ENCODE measurements around the gene LMOD3.

LMOD3 gene

DNA sequence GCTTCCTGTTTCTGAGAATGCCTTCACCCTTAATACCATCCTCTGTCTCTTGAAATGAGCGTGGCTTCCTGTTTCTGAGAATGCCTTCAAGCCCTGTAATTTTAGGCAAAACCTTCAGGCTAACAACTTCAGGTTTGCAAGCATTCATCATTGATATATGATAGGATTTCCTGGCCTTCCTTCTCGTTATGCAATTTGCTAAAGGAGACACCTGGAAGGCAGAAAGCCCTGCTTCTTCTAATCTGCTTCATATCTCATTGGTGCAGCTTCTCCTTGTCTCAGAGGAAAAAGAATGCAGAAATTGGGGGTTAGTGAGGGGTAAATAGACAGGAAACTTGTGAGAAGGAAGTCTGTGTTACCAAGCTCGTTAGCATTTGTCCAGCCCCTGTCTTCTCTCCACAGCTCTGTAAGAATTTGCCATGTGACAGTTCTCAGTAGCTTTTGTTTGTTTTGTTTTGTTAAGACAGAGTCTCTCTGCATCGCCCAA, 30.3 kb downstream of the LMOD3 start:
- Histone ChIP-seq H4K8ac (ENCODE audit: low read depth, low read length) (no peak overlapping the region), H3K79me2 (ENCODE audit: control insufficient read depth, insufficient read depth, low read length, poor library complexity) (no peaks in the 10 kb centered on the region), H4K12ac (ENCODE audit: low read depth, low read length) (no peak overlapping the region), H3K4me1 (ENCODE audit: control insufficient read depth in 1 of 2, insufficient read depth in 2 of 2, low read length in 2 of 2) (peaks cover 8 to 18% of the 10 kb centered on the region in 2 experiments), H3K18ac (ENCODE audit: low read length) (no peak overlapping the region), H4K91ac (ENCODE audit: low read depth, low read length) (no peak overlapping the region), H3K36me3 (ENCODE audit: control insufficient read depth in 1 of 2, insufficient read depth in 2 of 2, low read length in 2 of 2) (no peaks in the 10 kb centered on the region), H2BK5ac (ENCODE audit: low read depth, low read length, poor library complexity) (no peak overlapping the region), H3K14ac (ENCODE audit: low read length) (no peak overlapping the region), H2AFZ (ENCODE audit: insufficient read depth, low read length, poor library complexity) (no peak overlapping the region), H3K27ac (ENCODE audit: low read depth, low read length) (peak overlapping the region; percentile 24), H2BK120ac (ENCODE audit: insufficient read depth, low read length, poor library complexity) (no peak overlapping the region), H3K9me3 (ENCODE audit: insufficient read depth, low read depth, low read length) (no peaks in the 10 kb centered on the region), H3K4me3 (ENCODE audit: low read depth, low read length) (no peak overlapping the region), H2BK12ac (ENCODE audit: low read length) (no peak overlapping the region), H3K9ac (ENCODE audit: low read length) (no peak overlapping the region), H3K23ac (ENCODE audit: low read length) (no peak overlapping the region), H3K27me3 (ENCODE audit: insufficient read depth, low read length) (no peaks in the 10 kb centered on the region), H3K4ac (ENCODE audit: low read depth, low read length) (no peak overlapping the region), H3K79me1 (ENCODE audit: low read length) (peaks cover under 1% of the 10 kb centered on the region), H2AK5ac (ENCODE audit: low read length) (no peak overlapping the region), H3K4me2 (ENCODE audit: low read length) (peak overlapping the region; percentile 29)
- WGBS (ENCODE audit: extremely low coverage, insufficient coverage, insufficient read length): no CpG with 5 or more reads among the region's 4 CpGs
- peak in 1 of 2 donors; percentile 85 for DNase-seq

DNA sequence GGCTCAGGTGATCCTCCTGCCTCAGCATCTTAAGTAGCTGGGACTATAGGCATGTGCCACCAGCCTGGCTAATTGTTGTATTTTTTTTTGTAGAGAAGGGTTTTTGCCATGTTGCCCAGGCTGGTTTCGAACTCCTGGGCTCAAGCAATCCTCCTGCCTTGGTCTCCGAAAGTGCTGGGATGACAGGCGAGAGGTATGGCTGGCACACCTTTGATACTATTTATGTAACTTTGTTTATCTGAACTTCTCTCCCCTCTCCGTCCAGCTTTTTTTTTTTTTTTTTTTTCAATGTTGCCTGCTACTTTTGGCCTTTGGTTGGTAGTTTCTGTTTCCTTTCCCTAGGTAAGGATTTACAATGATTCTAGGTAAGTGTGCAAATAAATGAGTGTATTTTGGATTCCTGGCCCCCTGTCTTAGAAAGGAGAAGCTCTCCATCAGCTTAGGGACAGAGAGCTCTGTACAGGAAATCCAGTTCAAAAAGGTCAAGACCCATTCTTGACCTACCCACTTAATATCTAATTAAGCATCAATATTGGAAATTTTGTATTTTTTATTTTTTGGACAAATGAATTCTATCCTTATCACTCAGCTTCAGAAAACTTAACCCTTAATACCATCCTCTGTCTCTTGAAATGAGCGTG, 30.9 kb downstream of the LMOD3 start:
- no peak for DNase-seq
- Histone ChIP-seq H3K4me2 (ENCODE audit: low read length) (no peak overlapping the region), H4K91ac (ENCODE audit: low read depth, low read length) (peak overlapping the region; percentile 12), H3K79me2 (ENCODE audit: control insufficient read depth, insufficient read depth, low read length, poor library complexity) (no peaks in the 10 kb centered on the region), H3K4ac (ENCODE audit: low read depth, low read length) (no peak overlapping the region), H3K4me3 (ENCODE audit: low read depth, low read length) (no peak overlapping the region), H4K12ac (ENCODE audit: low read depth, low read length) (no peak overlapping the region), H3K9me3 (ENCODE audit: insufficient read depth, low read depth, low read length) (no peaks in the 10 kb centered on the region), H2BK5ac (ENCODE audit: low read depth, low read length, poor library complexity) (peak overlapping the region; percentile 52), H2BK120ac (ENCODE audit: insufficient read depth, low read length, poor library complexity) (no peak overlapping the region), H3K18ac (ENCODE audit: low read length) (no peak overlapping the region), H2BK12ac (ENCODE audit: low read length) (peak overlapping the region; percentile 90), H2AK5ac (ENCODE audit: low read length) (peak overlapping the region; percentile 77), H3K27me3 (ENCODE audit: insufficient read depth, low read length) (no peaks in the 10 kb centered on the region), H3K14ac (ENCODE audit: low read length) (peak overlapping the region; percentile 48), H3K36me3 (ENCODE audit: control insufficient read depth in 1 of 2, insufficient read depth in 2 of 2, low read length in 2 of 2) (no peaks in the 10 kb centered on the region), H2AFZ (ENCODE audit: insufficient read depth, low read length, poor library complexity) (no peak overlapping the region), H3K27ac (ENCODE audit: low read depth, low read length) (peak overlapping the region; percentile 24), H3K4me1 (ENCODE audit: control insufficient read depth in 1 of 2, insufficient read depth in 2 of 2, low read length in 2 of 2) (peaks cover 10 to 20% of the 10 kb centered on the region in 2 experiments), H3K79me1 (ENCODE audit: low read length) (peaks cover 3% of the 10 kb centered on the region), H3K23ac (ENCODE audit: low read length) (no peak overlapping the region), H4K8ac (ENCODE audit: low read depth, low read length) (no peak overlapping the region), H3K9ac (ENCODE audit: low read length) (no peak overlapping the region)
- no CpG with 5 or more reads among the region's 5 CpGs for WGBS (ENCODE audit: extremely low coverage, insufficient coverage, insufficient read length)

DNA sequence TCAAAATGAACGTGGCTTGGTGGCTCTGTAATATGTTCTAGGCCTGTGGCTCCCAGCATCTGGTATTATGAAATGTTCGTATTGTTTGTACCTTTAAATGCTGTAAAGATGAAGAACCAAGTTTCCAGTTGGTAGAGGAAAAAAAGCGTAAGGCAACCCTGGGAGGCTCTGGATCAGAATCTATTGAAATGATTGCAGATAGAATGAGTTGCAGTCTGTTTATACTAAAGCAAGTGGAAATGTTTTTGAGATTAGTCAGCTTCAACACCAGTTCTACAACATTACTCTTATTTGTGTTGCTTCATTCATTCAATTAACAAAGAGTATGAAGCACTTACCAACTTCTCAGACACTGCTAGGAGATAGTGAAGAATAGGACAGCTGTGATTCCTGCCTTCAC, 32.4 kb downstream of the LMOD3 start:
- no CpG with 5 or more reads among the region's 3 CpGs for WGBS (ENCODE audit: extremely low coverage, insufficient coverage, insufficient read length)
- Histone ChIP-seq H2AK5ac (ENCODE audit: low read length) (no peak overlapping the region), H3K9me3 (ENCODE audit: insufficient read depth, low read depth, low read length) (no peaks in the 10 kb centered on the region), H3K36me3 (ENCODE audit: control insufficient read depth in 1 of 2, insufficient read depth in 2 of 2, low read length in 2 of 2) (no peaks in the 10 kb centered on the region), H3K4me2 (ENCODE audit: low read length) (no peak overlapping the region), H3K18ac (ENCODE audit: low read length) (no peak overlapping the region), H2BK5ac (ENCODE audit: low read depth, low read length, poor library complexity) (no peak overlapping the region), H4K91ac (ENCODE audit: low read depth, low read length) (no peak overlapping the region), H3K4me1 (ENCODE audit: control insufficient read depth in 1 of 2, insufficient read depth in 2 of 2, low read length in 2 of 2) (peaks cover 12 to 27% of the 10 kb centered on the region in 2 experiments), H3K27ac (ENCODE audit: low read depth, low read length) (peak overlapping the region; percentile 22), H2BK12ac (ENCODE audit: low read length) (no peak overlapping the region), H3K79me1 (ENCODE audit: low read length) (peaks cover 11% of the 10 kb centered on the region), H3K14ac (ENCODE audit: low read length) (no peak overlapping the region), H3K23ac (ENCODE audit: low read length) (no peak overlapping the region), H2BK120ac (ENCODE audit: insufficient read depth, low read length, poor library complexity) (no peak overlapping the region), H4K12ac (ENCODE audit: low read depth, low read length) (no peak overlapping the region), H3K27me3 (ENCODE audit: insufficient read depth, low read length) (no peaks in the 10 kb centered on the region), H4K8ac (ENCODE audit: low read depth, low read length) (no peak overlapping the region), H3K4me3 (ENCODE audit: low read depth, low read length) (no peak overlapping the region), H3K79me2 (ENCODE audit: control insufficient read depth, insufficient read depth, low read length, poor library complexity) (peaks cover 5% of the 10 kb centered on the region), H3K4ac (ENCODE audit: low read depth, low read length) (no peak overlapping the region), H3K9ac (ENCODE audit: low read length) (no peak overlapping the region), H2AFZ (ENCODE audit: insufficient read depth, low read length, poor library complexity) (no peak overlapping the region)
- DNase-seq: peak; percentile 48 to 92

DNA sequence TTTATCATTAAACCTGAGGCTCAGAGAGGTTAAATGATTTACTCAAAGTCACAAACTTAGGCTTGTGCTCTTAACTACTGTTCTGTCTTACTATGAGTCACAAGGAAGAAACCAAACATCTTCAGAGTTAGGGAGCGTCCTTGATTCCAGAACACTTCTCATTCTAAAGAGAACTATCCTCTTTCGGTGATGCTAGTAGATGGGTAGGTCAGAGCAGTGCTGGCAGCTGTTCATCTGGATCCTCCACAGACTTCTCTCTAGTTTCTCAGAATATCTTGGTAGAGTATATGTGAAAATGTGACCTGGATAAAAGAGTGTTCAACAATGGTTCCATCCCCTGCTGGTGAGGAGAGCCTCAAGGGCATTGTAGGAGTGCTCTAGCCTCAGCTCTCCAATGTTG, 34.3 kb downstream of the LMOD3 start:
- no CpG with 5 or more reads among the region's 2 CpGs for WGBS (ENCODE audit: extremely low coverage, insufficient coverage, insufficient read length)
- no peaks in the 10 kb centered on the region for H3K36me3 ChIP-seq (ENCODE audit: control insufficient read depth in 1 of 2, insufficient read depth in 2 of 2, low read length in 2 of 2)
- no peak overlapping the region for H2AFZ ChIP-seq (ENCODE audit: insufficient read depth, low read length, poor library complexity)
- H3K79me1 ChIP-seq (ENCODE audit: low read length): peaks cover 16% of the 10 kb centered on the region
- H3K23ac ChIP-seq (ENCODE audit: low read length): no peak overlapping the region
- H2BK5ac ChIP-seq (ENCODE audit: low read depth, low read length, poor library complexity): no peak overlapping the region
- no peak overlapping the region for H3K9ac ChIP-seq (ENCODE audit: low read length)
- H3K14ac ChIP-seq (ENCODE audit: low read length): no peak overlapping the region
- no peak overlapping the region for H4K12ac ChIP-seq (ENCODE audit: low read depth, low read length)
- H3K4me1 ChIP-seq (ENCODE audit: control insufficient read depth in 1 of 2, insufficient read depth in 2 of 2, low read length in 2 of 2): peaks cover 12 to 32% of the 10 kb centered on the region in 2 experiments
- DNase-seq: peak in 1 of 2 donors; percentile 55
- no peak overlapping the region for H2AK5ac ChIP-seq (ENCODE audit: low read length)
- no peak overlapping the region for H2BK12ac ChIP-seq (ENCODE audit: low read length)
- H4K8ac ChIP-seq (ENCODE audit: low read depth, low read length): no peak overlapping the region
- no peak overlapping the region for H3K4me3 ChIP-seq (ENCODE audit: low read depth, low read length)
- no peaks in the 10 kb centered on the region for H3K27me3 ChIP-seq (ENCODE audit: insufficient read depth, low read length)
- H3K4me2 ChIP-seq (ENCODE audit: low read length): no peak overlapping the region
- peaks cover 6% of the 10 kb centered on the region for H3K79me2 ChIP-seq (ENCODE audit: control insufficient read depth, insufficient read depth, low read length, poor library complexity)
- no peak overlapping the region for H3K27ac ChIP-seq (ENCODE audit: low read depth, low read length)
- H2BK120ac ChIP-seq (ENCODE audit: insufficient read depth, low read length, poor library complexity): no peak overlapping the region
- H3K18ac ChIP-seq (ENCODE audit: low read length): peak overlapping the region; percentile 8
- H3K9me3 ChIP-seq (ENCODE audit: insufficient read depth, low read depth, low read length): no peaks in the 10 kb centered on the region
- no peak overlapping the region for H4K91ac ChIP-seq (ENCODE audit: low read depth, low read length)
- no peak overlapping the region for H3K4ac ChIP-seq (ENCODE audit: low read depth, low read length)

Measured in trophoblast cell (in vitro differentiated cells and primary cell).